A172 (cell line): ENCODE measurements around the gene RNF14. TPM values are rescaled to one million over a fixed set of nuclear protein-coding genes. Genes with fewer than 3 reads are reported as not detected.

Experiments used
- total RNA-seq: library from RNA; depleted of rRNA; stranded (reverse); fragments of >200 nt; shearing (Covaris generic); gene quantifications from 2 replicates; pipeline ENCODE4 v1.2.3, GENCODE V29; 2014; rRNA removed

The RNF14 gene
- total RNA-seq, 1 experiment from 2014 or later: 139 TPM

Other genes with a start within 250 kb of the RNF14 start
- 7.2 and 7.4 TPM in 2 replicates for gene PCDH1, start 90.7 kb upstream of the RNF14 start, total RNA-seq
- gene DELE1, start 45.2 kb upstream of the RNF14 start, total RNA-seq: 18.2 and 37.0 TPM in 2 replicates
- 0.07 TPM in 1 of 2 replicates, not detected in the other for gene PCDH12, start 10.9 kb upstream of the RNF14 start, total RNA-seq
- 118 and 162 TPM in 2 replicates for gene GNPDA1, start 43.9 kb downstream of the RNF14 start, total RNA-seq
- 57.3 and 65.7 TPM in 2 replicates for gene NDFIP1, start 139.7 kb downstream of the RNF14 start, total RNA-seq